Liver (tissue), 9 donors: ENCODE data around the gene KIR3DL2. TPM values are rescaled to one million over a fixed set of nuclear protein-coding genes. Genes with fewer than 3 reads are reported as not detected.

Experiments used
- DNase-seq: peaks from one replicate; pipeline ENCODE4 v3.0.0-alpha.2; 2017; ENCODE audit warnings: low spot score
- H3K27ac ChIP-seq, 2 donors: one replicate each; pipeline ENCODE4 v1.7.0; 2013; ENCODE audit warnings: inconsistent platforms in 2 of 2, low read length in 2 of 2, control low read depth in 1 of 2, low read depth in 1 of 2, mild to moderate bottlenecking in 1 of 2
- H3K27me3 ChIP-seq, 4 donors: one replicate each; pipeline versions ENCODE4 v1.6.1 to v1.7.0; 2013; ENCODE audit warnings: low read length in 3 of 4, inconsistent platforms in 1 of 4, mild to moderate bottlenecking in 1 of 4, moderate library complexity in 1 of 4; ENCODE audit not compliant: control insufficient read depth in 4 of 4, insufficient read depth in 4 of 4
- H3K36me3 ChIP-seq, 4 donors: one replicate each; pipeline versions ENCODE4 v1.6.1 to v1.7.0; 2013; ENCODE audit warnings: low read length in 3 of 4, mild to moderate bottlenecking in 3 of 4, low read depth in 1 of 4, moderate library complexity in 1 of 4; ENCODE audit not compliant: control insufficient read depth in 4 of 4, insufficient read depth in 3 of 4
- H3K4me1 ChIP-seq, 4 donors: one replicate each; pipeline versions ENCODE4 v1.6.1 to v1.7.0; 2013; ENCODE audit warnings: low read length in 3 of 4, mild to moderate bottlenecking in 3 of 4, moderate library complexity in 1 of 4; ENCODE audit not compliant: control insufficient read depth in 4 of 4, insufficient read depth in 4 of 4
- H3K4me3 ChIP-seq, 3 donors: one replicate each; pipeline versions ENCODE4 v1.6.1 to v1.7.0; 2013; ENCODE audit warnings: low read length in 3 of 3, control low read depth in 1 of 3, low read depth in 1 of 3, mild to moderate bottlenecking in 1 of 3
- H3K9ac ChIP-seq, 2 donors: one replicate each; pipeline ENCODE4 v1.7.0; 2013; ENCODE audit warnings: low read length in 2 of 2, mild to moderate bottlenecking in 2 of 2, moderate library complexity in 2 of 2, control low read depth in 1 of 2, low read depth in 1 of 2
- H3K9me3 ChIP-seq, 4 donors: one replicate each; pipeline versions ENCODE4 v1.6.1 to v1.7.0; 2013; ENCODE audit warnings: low read length in 3 of 4; ENCODE audit not compliant: control insufficient read depth in 4 of 4
- ATF3 ChIP-seq: IDR thresholded peaks from 2 replicates; pipeline ENCODE4 v1.6.1; 2016; ENCODE audit warnings: antibody characterized with exemption
- CTCF ChIP-seq: fragments of 150-350 bp; IDR thresholded peaks from 2 replicates; pipeline ENCODE4 v1.5.1; 2017; ENCODE audit warnings: improper control_type of control experiment, low read depth, low read length; ENCODE audit not compliant: missing input control
- FOXA1 ChIP-seq: IDR thresholded peaks from 2 replicates; pipeline ENCODE4 v1.6.1; 2016; ENCODE audit warnings: antibody characterized with exemption
- FOXA2 ChIP-seq: IDR thresholded peaks from 2 replicates; pipeline ENCODE4 v1.6.1; 2016; ENCODE audit warnings: antibody characterized with exemption
- GABPA ChIP-seq, 2 donors: IDR thresholded peaks in 1 of 2; conservative IDR thresholded peaks in 1 of 2; 2 replicates each; pipeline ENCODE4 v1.6.1; 2016; ENCODE audit warnings: antibody characterized with exemption in 2 of 2, mild to moderate bottlenecking in 1 of 2, moderate library complexity in 1 of 2
- HNF4A ChIP-seq, 2 donors: conservative IDR thresholded peaks; 2 replicates each; pipeline ENCODE4 v1.6.1; 2016; ENCODE audit warnings: antibody characterized with exemption in 2 of 2, mild to moderate bottlenecking in 2 of 2
- JUND ChIP-seq, 2 donors: IDR thresholded peaks; 2 replicates each; pipeline ENCODE4 v1.6.1; 2016; ENCODE audit warnings: antibody characterized with exemption in 2 of 2
- MAX ChIP-seq: IDR thresholded peaks from 2 replicates; pipeline ENCODE4 v1.6.1; 2016; ENCODE audit warnings: antibody characterized with exemption
- NR2F2 ChIP-seq: IDR thresholded peaks from 2 replicates; pipeline ENCODE4 v1.6.1; 2016; ENCODE audit warnings: antibody characterized with exemption
- REST ChIP-seq: IDR thresholded peaks from 2 replicates; pipeline ENCODE4 v1.6.1; 2016; ENCODE audit warnings: antibody characterized with exemption, mild to moderate bottlenecking
- RXRA ChIP-seq, 2 donors: IDR thresholded peaks; 2 replicates each; pipeline ENCODE4 v1.6.1; 2017 to 2018; ENCODE audit warnings: antibody characterized with exemption in 2 of 2, mild to moderate bottlenecking in 1 of 2
- SP1 ChIP-seq: IDR thresholded peaks from 2 replicates; pipeline ENCODE4 v1.6.1; 2018; ENCODE audit warnings: antibody characterized with exemption, mild to moderate bottlenecking
- TAF1 ChIP-seq: conservative IDR thresholded peaks from 2 replicates; pipeline ENCODE4 v1.6.1; 2016; ENCODE audit warnings: antibody characterized with exemption, mild to moderate bottlenecking
- ZBTB33 ChIP-seq: IDR thresholded peaks from 2 replicates; pipeline ENCODE4 v1.6.1; 2016; ENCODE audit warnings: antibody characterized with exemption
- WGBS: extraction: QIAGEN DNeasy Blood & Tissue Kit; methylation state at CpG from one replicate; pipeline ENCODE4 v1.1.7; 2013; 5-methylcytosine and 5-hydroxymethylcytosine counted together
- polyA plus RNA-seq, 2 donors: library from polyadenylated mRNA; stranded (reverse) in 1 of 2; unstranded in 1 of 2; fragments of 200-250 nt in 1 of 2; fragments of >200 nt in 1 of 2; fragmentation: Nextera tagmentation in 1 of 2; extraction: Ambion mirVana in 1 of 2; gene quantifications; one replicate each; pipeline versions ENCODE4 v1.2.1 to v1.2.3, GENCODE V29; 2013 to 2015
- total RNA-seq, 2 donors: library from RNA; depleted of rRNA; stranded (reverse); fragments of >200 nt; gene quantifications; one replicate each; pipeline ENCODE4 v1.2.3, GENCODE V29; 2014
- donor health status: healthy.
- donor health status: healthy.
- donor health status: healthy.
- donor health status: healthy.
- donor health status: healthy.

KIR3DL2 gene
- total and polyA plus RNA-seq, 4 donors, result 0.08 TPM; not detected in 3

- no peak for TF ChIP-seq NR2F2
- no peak for TF ChIP-seq JUND (IDR thresholded peaks at IDR 0.05)
- no peak for TF ChIP-seq GABPA (IDR thresholded peaks at IDR 0.05 in 1 of 2, conservative IDR thresholded peaks at IDR 0.05 in 1 of 2)
- TF ChIP-seq ZBTB33, result no peak
These were observed 46.1 kb upstream of the KIR3DL2 start (continued) for GRCh38 chr19:54804101-54804500.

GRCh38 chr19:54804571-54804970 lies 45.7 kb upstream of the KIR3DL2 start:
- no peak overlapping the region for H3K4me3 ChIP-seq
- no peak for TF ChIP-seq MAX
- TF ChIP-seq GABPA (IDR thresholded peaks at IDR 0.05 in 1 of 2, conservative IDR thresholded peaks at IDR 0.05 in 1 of 2), result no peak
- TF ChIP-seq TAF1, result no peak
- TF ChIP-seq RXRA (IDR thresholded peaks at IDR 0.05), result no peak
- TF ChIP-seq HNF4A (conservative IDR thresholded peaks at IDR 0.05), result no peak
- TF ChIP-seq FOXA1, result no peak
- TF ChIP-seq REST, result no peak
- TF ChIP-seq SP1, result no peak

GRCh38 chr19:54805665-54806515 lies 44.4 kb upstream of the KIR3DL2 start:
- 73% methylated on average over 14 of the region's 14 CpGs for WGBS
- no peak overlapping the region for H3K4me3 ChIP-seq
- no peak overlapping the region for H3K27ac ChIP-seq
- no peaks in the 10 kb centered on the region for H3K9me3 ChIP-seq
- H3K4me1 ChIP-seq, result no peaks in the 10 kb centered on the region
- H3K27me3 ChIP-seq, result no peaks in the 10 kb centered on the region
- no peak for DNase-seq
- no peak overlapping the region for H3K9ac ChIP-seq
- no peaks in the 10 kb centered on the region for H3K36me3 ChIP-seq
- no peak for TF ChIP-seq ATF3
- TF ChIP-seq FOXA2, result no peak
- TF ChIP-seq RXRA (IDR thresholded peaks at IDR 0.05), result no peak
- TF ChIP-seq JUND (IDR thresholded peaks at IDR 0.05), result no peak
- TF ChIP-seq MAX, result no peak
- no peak for TF ChIP-seq HNF4A (conservative IDR thresholded peaks at IDR 0.05)
- TF ChIP-seq CTCF, result no peak
- no peak for TF ChIP-seq GABPA (IDR thresholded peaks at IDR 0.05 in 1 of 2, conservative IDR thresholded peaks at IDR 0.05 in 1 of 2)
- no peak for TF ChIP-seq REST
- TF ChIP-seq NR2F2, result no peak

More at GRCh38 chr19:54804571-54804970, 45.7 kb upstream of the KIR3DL2 start:
- H3K9me3 ChIP-seq, result no peaks in the 10 kb centered on the region
- H3K4me1 ChIP-seq, result no peaks in the 10 kb centered on the region
- 84% methylated on average over 10 of the region's 10 CpGs for WGBS
- no peaks in the 10 kb centered on the region for H3K27me3 ChIP-seq
- H3K27ac ChIP-seq, result no peak overlapping the region
- H3K36me3 ChIP-seq, result no peaks in the 10 kb centered on the region
- H3K9ac ChIP-seq, result no peak overlapping the region
- DNase-seq, result no peak
